Neural cell (in vitro differentiated cells): ENCODE data around the gene HDAC4.

Experiments
- EP300 ChIP-seq: fragments of 450-650 bp; conservative IDR thresholded peaks from 2 replicates; pipeline ENCODE4 v1.6.1; 2014; ENCODE audit warnings: antibody characterized with exemption, mild to moderate bottlenecking, moderate library complexity; ENCODE audit not compliant: poor library complexity, severe bottlenecking
- RAD21 ChIP-seq: fragments of 450-650 bp; conservative IDR thresholded peaks from 2 replicates; pipeline ENCODE4 v1.6.1; 2014; ENCODE audit warnings: antibody characterized with exemption, mild to moderate bottlenecking, moderate library complexity
- SMC3 ChIP-seq: fragments of 450-650 bp; conservative IDR thresholded peaks from 2 replicates; pipeline ENCODE4 v1.6.1; 2014; ENCODE audit warnings: antibody characterized with exemption, mild to moderate bottlenecking, moderate library complexity; ENCODE audit not compliant: poor library complexity
- TF ChIP-seq, protein P1 (sequence below): fragments of 450-650 bp; IDR thresholded peaks from 2 replicates; pipeline ENCODE4 v1.5.1; 2014; ENCODE audit warnings: antibody characterized with exemption, mild to moderate bottlenecking, moderate library complexity; ENCODE audit not compliant: poor library complexity, severe bottlenecking
- TF ChIP-seq, protein P2 (sequence below): IDR thresholded peaks from 2 replicates; pipeline ENCODE4 v1.6.1; 2012; ENCODE audit warnings: borderline replicate concordance

DNA sequence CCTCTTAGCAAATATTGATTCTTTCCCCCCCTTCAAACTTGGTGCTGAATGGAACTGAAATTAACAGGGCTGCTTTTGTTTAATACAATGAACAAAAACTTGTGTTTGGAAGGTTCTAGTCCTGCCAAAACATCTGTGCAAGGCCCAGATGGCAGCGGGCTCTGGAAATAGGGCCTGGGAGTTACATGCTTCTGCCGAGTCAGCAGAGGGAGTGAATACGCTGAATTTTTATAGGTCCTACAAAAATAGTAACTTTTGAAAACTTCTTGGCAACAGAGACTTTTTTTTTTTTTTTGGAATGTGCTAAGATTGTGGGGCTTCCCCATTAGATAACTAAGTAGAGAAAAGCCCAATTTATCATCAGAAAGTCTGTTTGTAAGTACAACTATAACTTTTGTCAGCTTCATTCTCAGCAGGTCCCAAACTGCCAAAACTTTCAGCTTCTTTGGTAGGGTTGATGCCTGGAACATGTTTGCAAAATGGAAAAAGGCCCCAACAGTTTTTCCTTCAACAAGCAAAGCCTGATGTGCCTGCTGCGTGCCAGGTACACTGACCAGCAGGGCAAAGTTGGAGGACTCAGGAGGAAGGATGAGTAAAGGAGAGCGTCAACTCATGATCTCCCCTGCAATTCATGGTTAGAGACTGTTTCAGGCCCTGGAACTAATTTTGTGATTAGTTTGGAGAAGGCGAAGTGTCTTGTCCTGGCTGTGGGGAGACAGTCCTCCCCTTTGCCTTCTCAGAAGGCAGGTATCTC lies 45.1 kb upstream of the HDAC4 start:
- TF ChIP-seq, protein P1, sequence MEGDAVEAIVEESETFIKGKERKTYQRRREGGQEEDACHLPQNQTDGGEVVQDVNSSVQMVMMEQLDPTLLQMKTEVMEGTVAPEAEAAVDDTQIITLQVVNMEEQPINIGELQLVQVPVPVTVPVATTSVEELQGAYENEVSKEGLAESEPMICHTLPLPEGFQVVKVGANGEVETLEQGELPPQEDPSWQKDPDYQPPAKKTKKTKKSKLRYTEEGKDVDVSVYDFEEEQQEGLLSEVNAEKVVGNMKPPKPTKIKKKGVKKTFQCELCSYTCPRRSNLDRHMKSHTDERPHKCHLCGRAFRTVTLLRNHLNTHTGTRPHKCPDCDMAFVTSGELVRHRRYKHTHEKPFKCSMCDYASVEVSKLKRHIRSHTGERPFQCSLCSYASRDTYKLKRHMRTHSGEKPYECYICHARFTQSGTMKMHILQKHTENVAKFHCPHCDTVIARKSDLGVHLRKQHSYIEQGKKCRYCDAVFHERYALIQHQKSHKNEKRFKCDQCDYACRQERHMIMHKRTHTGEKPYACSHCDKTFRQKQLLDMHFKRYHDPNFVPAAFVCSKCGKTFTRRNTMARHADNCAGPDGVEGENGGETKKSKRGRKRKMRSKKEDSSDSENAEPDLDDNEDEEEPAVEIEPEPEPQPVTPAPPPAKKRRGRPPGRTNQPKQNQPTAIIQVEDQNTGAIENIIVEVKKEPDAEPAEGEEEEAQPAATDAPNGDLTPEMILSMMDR = no peak
- TF ChIP-seq SMC3 (no peak), EP300 (no peak), RAD21 (no peak)
- TF ChIP-seq, protein P2, sequence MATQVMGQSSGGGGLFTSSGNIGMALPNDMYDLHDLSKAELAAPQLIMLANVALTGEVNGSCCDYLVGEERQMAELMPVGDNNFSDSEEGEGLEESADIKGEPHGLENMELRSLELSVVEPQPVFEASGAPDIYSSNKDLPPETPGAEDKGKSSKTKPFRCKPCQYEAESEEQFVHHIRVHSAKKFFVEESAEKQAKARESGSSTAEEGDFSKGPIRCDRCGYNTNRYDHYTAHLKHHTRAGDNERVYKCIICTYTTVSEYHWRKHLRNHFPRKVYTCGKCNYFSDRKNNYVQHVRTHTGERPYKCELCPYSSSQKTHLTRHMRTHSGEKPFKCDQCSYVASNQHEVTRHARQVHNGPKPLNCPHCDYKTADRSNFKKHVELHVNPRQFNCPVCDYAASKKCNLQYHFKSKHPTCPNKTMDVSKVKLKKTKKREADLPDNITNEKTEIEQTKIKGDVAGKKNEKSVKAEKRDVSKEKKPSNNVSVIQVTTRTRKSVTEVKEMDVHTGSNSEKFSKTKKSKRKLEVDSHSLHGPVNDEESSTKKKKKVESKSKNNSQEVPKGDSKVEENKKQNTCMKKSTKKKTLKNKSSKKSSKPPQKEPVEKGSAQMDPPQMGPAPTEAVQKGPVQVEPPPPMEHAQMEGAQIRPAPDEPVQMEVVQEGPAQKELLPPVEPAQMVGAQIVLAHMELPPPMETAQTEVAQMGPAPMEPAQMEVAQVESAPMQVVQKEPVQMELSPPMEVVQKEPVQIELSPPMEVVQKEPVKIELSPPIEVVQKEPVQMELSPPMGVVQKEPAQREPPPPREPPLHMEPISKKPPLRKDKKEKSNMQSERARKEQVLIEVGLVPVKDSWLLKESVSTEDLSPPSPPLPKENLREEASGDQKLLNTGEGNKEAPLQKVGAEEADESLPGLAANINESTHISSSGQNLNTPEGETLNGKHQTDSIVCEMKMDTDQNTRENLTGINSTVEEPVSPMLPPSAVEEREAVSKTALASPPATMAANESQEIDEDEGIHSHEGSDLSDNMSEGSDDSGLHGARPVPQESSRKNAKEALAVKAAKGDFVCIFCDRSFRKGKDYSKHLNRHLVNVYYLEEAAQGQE = no peak
